Activated CD8-positive, alpha-beta memory T cell treated with anti-CD3 and anti-CD28 coated beads, Interleukin-2, amount 50 U/mL, for 1 hour (primary cell): ENCODE results near the gene ATP8B2.
"Not testable (repeated sequence)": the region's sequence is repeated elsewhere in the genome, so short reads cannot be mapped to it uniquely, and the experiment has no call there.

Experiments used
- DNase-seq: peaks from one replicate; pipeline ENCODE4 v3.0.0-alpha.2; 2020; ENCODE audit errors: extremely low read depth

The ATP8B2 gene, protein sequence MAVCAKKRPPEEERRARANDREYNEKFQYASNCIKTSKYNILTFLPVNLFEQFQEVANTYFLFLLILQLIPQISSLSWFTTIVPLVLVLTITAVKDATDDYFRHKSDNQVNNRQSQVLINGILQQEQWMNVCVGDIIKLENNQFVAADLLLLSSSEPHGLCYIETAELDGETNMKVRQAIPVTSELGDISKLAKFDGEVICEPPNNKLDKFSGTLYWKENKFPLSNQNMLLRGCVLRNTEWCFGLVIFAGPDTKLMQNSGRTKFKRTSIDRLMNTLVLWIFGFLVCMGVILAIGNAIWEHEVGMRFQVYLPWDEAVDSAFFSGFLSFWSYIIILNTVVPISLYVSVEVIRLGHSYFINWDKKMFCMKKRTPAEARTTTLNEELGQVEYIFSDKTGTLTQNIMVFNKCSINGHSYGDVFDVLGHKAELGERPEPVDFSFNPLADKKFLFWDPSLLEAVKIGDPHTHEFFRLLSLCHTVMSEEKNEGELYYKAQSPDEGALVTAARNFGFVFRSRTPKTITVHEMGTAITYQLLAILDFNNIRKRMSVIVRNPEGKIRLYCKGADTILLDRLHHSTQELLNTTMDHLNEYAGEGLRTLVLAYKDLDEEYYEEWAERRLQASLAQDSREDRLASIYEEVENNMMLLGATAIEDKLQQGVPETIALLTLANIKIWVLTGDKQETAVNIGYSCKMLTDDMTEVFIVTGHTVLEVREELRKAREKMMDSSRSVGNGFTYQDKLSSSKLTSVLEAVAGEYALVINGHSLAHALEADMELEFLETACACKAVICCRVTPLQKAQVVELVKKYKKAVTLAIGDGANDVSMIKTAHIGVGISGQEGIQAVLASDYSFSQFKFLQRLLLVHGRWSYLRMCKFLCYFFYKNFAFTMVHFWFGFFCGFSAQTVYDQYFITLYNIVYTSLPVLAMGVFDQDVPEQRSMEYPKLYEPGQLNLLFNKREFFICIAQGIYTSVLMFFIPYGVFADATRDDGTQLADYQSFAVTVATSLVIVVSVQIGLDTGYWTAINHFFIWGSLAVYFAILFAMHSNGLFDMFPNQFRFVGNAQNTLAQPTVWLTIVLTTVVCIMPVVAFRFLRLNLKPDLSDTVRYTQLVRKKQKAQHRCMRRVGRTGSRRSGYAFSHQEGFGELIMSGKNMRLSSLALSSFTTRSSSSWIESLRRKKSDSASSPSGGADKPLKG

DNA sequence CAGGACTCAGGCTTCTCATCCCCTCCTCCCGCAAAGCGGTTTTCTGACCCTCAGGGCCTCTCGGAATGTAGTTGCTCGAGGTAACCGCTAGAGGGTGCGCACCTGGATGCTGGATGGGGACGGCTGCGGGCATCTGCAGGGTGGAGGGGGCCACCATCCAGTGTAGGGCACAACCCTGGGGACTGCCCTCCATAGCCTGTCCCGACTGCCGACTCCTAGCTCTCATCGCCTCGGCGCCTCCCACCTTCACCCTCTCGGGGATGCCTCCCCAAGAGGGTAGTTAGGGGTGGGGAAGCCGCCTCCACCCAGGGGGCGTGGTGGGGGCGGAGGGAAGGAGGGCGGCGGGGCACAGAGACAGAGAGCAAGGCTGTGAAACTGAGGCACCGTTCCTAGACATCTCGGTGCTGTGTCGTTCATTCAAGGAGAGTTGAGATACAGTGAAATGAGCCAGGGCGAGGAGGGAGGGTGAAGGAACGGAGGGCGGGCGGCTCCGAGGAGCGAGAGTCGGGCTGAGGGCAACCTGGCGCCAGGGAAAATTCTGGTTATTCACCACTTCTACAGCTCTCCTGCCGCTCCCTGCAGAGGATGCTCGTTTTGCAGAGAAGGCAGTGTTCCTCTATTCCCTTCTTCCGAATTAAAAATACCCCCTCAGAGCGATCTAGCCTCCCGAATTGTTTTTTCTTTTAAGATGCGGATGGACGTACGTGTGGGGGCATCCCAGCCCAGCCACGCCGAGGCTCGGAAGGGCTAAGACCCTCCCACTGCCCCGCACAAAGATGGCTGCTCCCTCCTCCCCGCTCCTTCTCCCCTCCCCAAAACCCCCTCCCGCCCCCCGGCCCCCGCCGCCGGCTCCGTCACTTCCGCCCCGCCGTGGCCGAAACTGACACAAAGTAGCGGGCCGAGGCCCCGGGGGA lies at the start of gene ATP8B2:
Gene ATP8B2, plus strand, starts transcription at position 857 of the 914 bp plus-strand sequence. CDS start 2,617 bp downstream, outside the sequence.
- DNase-seq = peak; percentile 57

DNA sequence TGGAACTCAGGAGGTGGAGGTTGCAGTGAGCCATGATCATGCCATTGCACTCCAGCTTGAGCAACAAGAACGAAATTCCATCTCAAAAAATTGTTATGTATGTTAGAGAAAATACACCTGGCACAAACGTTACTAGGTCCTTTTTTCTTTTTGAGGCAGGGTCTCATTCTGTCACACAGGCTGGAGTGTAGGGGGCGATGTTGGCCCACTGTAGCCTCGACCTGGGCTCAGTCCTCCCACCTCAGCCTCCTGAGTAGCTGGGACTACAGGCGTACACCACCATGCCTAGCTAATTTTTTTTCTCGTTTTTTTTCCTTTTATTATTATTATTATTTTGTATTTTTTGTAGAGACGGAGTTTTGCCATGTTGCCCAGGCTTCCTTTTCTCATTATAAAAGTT lies 48.5 kb upstream of the ATP8B2 start:
- DNase-seq = no peak

DNA sequence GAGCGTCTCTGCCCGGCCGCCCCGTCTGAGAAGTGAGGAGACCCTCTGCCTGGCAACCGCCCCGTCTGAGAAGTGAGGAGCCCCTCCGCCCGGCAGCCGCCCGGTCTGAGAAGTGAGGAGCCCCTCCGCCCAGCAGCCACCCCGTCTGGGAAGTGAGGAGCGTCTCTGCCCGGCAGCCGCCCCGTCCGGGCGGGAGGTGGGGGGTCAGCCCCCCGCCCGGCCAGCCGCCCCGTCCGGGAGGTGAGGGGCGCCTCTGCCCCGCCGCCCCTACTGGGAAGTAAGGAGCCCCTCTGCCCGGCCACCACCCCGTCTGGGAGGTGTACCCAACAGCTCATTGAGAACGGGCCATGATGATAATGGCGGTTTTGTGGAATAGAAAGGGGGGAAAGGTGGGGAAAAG lies 37.7 kb upstream of the ATP8B2 start:
- not testable (repeated sequence) for DNase-seq

DNA sequence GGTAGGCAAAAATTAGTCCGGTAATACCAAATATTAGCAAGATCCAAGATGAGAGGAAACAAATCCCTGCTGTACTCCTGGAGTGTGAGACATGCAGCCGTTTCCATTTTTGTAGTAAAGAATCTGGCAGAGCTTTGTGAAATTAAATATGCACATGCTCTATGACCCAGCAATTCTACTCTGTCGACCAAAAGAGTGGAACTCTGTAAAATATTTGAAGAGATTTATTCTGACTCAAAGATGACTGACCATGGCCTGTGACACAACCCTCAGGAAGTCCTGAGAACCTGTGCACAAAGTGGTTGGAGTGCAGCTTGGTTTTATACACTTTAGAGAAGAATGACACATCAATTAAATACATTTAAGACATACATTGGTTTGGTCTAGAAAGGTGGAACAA lies 36.7 kb upstream of the ATP8B2 start:
- DNase-seq = no peak

DNA sequence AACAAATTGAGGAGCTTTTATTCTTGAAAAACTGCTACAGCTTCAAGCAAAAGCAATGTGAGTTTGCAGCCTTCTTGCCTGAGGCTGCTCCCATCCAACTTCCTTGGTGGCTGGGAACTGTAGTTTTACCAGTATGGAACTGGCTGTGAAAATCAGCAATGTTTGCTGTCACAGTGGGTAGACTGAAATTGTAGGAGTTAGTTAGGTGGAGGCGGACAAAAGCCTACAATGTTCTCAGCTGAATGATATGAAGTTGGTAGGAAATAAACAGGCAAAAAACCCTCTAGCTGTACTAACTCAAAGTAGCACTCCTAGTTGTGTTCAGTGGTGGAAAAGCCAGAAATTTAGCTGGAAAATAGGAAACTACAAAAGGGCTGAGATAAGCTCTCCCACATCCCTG lies 34.4 kb upstream of the ATP8B2 start:
- DNase-seq = no peak

DNA sequence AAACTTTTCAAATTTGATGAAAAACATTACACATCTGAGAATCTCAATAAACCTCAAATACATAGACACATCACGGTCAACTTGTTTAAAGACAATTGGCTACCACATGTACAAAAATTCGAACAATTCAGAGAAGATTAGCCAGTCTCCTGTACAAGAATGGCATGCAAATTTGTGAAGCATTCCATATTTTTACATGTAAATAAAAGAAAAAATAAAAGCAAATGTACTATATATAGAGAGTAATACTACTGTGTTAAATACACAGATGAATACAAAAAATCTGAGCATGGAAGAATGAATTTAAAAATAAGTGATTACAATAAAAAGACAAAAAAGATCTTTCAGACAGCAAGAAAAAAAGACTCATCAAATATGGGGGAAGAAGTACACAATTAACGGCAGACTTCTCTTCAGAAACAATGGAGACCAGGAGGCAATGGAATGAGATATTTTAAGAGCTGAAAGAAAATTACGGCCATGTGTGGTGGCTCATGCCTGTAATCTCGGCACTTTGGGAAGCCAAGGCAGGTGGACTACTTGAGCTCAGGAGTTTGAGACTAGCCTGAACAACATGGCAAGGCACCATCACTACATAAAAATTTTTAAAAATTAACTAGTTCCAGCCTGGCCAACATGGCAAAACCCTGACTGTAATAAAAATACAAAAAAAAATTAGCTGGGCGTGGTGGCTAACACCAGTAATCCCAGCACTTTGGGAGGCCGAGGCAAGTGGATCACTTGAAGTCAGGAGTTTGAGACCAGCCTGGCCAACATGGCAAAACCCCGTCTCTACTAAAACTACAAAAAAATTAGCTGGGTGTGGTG lies 29.7 kb upstream of the ATP8B2 start:
- no peak for DNase-seq

DNA sequence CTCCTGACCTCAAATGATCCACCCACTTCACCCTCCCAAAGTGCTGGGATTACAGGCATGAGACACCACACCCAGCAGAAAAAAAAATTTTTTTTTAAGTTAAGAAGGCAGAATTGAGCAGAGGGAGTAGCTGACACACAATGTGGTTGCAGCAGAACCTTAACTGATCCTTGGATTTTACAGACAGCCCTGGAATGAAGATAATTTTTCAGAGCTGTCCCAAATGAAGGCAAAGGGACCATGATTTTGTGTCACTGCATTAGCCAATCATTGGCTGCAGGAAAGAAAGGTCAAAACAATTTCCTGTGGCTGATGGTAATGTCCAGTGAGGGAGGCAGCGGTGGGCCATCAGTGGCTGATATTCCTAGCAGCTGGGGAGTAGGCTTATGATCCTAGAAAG lies 23.7 kb upstream of the ATP8B2 start:
- no peak for DNase-seq

DNA sequence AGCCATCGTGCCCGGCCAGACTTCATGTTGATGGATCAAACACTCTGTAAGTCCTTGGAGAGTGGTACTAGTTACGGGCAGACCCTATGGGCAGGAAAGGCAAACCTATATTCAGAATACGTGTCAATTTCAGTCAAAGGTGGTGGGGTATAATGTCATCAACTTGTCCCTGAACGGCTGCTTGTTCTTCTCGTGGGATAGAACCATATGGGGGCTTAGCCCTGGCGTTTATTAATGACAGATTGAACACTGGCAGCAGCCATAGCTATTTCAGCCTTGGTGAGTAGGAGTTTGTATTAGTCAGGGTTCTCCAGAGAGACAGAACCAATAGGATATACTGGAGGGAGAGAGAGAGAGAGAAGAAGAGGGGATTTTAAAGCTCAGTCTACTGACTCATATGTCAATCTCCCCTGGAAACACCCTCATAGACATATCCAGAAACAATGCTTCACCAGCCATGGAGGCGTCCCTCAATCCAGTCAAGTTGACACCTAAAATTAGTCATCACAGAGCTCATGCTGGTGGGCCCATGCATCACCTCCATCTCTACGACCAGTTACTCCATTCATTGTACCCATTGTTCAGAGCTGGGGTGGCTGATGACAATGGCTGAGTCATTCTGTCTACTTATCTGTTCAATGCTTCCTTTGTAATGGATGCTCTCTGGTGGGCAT lies 20.5 kb upstream of the ATP8B2 start:
- no peak for DNase-seq

DNA sequence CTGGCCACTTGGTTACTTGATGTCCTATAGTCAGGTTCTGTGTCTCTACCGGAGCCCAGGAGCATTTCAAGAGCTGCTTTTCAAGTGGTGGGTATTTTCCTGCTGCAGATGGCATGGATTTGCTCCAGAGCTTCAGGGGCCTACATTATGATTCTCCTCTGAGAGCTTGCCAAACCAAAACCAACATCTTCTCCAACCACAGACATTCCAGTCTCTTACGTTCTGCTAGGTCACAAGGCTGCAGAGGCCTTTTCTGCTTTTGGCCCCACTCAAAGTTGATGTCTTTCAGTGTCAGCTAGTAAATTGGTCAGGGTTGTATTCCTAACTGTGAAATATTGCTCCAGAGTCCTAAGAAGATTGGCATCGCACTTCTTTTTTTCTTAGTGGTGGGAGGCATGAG lies 19.2 kb upstream of the ATP8B2 start:
- no peak for DNase-seq

DNA sequence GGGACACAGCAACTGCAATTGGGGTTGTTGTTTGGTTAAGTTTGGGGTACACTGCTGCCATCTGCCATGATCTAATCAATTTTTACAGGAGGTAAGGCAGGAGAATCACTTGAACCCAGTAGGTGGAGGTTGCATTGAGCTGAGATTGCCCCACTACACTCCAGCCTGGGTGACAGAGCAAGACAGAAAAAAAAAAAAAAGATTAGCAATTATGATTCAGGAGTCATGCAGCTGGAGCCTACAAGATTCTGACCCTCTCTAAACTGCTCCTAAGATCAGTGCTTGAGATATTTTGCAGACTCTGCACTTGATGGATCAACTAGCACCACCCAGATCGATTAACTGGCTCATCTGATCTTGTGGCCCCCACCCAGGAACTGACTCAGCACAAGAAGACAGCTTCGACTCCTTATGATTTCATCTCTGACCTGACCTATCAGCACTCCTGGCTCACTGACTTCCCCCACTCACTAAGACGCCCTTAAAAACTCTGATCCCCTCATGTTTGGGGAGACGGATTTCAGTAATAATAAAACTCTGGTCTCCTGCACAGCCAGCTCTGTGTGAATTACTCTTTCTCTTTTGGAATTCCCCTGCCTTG lies 17.6 kb upstream of the ATP8B2 start:
- not testable (repeated sequence) for DNase-seq

DNA sequence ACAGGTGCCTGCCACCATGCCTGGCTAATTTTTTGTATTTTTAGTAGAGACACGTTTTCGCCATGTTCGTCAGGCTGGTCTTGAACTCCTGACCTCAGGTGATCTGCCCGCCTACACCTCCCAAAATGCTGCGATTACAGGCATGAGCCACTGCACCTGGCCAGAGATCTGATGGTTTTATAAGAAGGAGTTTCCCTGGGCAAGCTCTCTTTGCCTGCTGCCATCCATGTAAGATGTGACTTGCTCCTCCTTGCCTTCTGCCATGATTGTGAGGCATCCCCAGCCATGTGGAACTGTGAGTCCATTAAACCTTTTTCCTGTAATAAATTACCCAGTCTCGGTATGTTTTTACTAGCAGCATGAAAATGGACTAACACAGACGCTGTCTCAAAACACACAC lies 16.2 kb upstream of the ATP8B2 start:
- not testable (repeated sequence) for DNase-seq

DNA sequence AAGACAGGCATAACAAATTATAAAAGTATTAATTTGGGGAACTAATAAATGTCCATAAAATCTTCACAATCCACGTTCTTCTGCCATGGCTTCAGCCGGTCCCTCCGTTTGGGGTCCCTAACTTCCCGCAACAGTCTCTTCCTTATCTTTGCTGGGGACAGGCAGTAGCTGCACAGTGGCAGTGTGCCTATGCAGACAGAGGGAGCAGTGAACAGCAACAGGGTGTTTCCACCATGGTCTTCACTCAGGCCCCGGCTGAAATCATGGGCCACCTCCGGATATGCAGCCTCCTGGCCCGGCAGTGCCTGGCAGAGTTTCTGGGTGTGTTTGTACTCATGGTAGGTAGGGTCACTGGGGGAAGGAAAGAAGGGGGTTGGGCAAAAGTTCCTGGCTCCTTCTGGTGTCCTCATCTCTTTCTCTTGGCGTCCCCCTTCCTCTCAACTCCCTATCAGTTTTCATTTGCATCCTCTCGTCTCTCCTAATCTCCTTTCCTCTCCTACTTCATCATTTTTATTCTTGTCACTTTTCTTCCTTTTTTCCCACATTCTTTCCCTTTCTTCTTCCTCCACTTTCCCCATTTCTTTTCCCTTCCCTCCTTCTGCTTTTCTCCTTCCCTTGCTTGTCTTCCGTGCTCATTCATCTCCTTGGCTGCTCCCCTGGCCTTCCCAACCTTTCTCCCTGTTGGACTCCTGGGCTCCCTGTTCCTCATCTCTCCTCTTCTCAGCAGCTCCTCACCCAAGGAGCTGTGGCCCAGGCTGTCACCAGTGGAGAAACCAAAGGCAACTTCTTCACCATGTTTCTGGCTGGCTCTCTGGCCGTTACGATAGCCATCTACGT lies 12.9 kb upstream of the ATP8B2 start:
- DNase-seq = not testable (repeated sequence)

DNA sequence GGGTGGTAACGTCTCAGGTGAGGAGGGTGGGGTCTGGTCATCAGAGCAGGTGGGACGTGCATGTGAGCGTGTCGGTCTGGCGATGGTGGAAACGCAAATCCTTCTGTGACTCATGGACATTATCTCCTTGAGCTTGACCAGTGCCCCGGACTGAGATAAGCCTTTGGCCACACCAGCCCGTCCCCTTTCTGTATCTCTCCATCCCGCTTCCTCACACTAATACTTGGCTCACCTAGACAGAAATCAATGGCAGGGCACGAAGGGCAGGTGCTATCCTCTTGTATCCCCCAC lies 12.3 kb upstream of the ATP8B2 start:
- DNase-seq = no peak

DNA sequence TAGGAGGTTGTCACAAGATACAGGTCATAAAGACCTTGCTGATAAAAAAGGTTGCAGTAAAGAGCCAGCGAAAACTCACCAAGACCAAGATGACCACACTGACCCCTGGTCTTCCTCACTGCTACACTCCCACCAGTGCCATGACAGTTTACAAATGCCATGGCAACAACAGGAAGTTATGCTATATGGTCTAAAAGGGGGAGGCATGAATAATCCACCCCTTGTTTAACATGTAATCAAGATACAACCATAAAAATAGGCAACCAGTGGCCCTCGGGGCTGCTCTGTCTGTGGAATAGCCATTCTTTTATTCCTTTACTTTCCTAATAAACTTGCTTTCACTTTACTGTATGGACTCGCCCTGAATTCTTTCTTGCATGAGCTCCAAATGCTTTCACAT lies 11.1 kb upstream of the ATP8B2 start:
- DNase-seq = not testable (repeated sequence)

DNA sequence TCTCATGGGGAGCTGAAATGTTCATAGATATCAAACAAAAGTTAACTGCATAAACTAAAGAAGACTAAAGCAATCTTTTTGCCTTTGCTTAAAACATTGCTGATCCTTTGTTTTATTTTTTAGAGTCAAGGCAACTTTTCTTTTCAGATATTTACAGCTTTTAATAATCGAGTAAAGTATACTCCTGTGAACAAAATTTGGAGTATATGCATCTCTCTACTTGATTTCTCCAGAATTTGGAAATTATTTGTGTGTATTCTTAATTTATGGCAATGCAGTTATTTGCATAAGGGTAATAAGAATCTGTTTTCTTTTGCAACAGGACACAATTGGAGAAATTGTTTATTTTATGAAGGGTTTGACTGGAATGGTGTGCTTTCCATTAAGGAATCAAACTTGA lies 8.6 kb upstream of the ATP8B2 start:
- no peak for DNase-seq

DNA sequence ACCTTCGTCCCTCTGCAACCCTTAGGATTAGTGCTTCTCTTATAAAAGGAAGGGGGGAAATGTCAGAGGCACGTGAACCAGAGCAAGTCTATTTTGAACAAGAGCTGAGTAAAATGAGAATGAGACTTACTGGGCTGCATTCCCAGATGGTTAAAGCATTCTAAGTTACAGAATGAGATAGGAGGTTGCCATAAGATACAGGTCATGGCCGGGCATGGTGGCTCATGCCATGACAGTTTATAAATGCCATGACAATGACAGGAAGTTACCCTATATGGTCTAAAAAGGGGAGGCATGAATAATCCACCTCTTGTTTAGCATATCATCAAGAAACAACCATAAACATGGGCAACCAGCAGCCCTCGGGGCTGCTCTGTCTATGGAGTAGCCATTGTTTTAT lies 6.9 kb upstream of the ATP8B2 start:
- no peak for DNase-seq

DNA sequence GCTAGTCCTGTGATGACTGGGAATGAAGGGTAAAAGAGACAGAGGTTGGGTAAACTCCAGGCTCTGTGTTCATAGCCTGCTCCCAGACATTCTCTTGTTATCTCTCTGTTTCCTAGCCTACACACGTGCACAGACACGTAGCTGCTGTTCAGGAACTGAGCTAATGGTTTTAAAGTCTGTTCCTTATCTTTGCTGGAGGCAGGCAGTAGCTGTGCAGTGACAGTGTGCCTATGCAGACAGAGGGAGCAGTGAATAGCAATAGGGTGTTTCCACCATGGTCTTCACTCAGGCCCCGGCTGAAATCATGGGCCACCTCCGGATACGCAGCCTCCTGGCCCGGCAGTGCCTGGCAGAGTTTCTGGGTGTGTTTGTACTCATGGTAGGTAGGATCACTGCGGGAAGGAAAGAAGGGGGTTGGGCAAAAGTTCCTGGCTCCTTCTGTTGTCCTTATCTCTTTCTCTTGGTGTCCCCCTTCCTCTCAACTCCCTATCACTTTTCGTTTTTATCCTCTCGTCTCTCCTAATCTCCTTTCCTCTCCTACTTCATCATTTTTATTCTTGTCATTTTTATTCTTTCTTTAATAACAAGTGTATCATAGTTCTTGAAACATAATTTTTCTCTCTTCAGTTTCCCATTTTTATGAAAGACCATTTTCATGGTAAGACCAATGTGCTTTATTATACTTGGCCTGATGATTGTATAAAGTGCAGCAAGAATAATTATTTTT lies 4.3 kb upstream of the ATP8B2 start, which contains the start of gene AQP10:
Gene AQP10, plus strand, starts transcription at position 212 of the 727 bp plus-strand sequence. Its CDS starts 63 bp downstream, at position 275.
- DNase-seq = no peak

DNA sequence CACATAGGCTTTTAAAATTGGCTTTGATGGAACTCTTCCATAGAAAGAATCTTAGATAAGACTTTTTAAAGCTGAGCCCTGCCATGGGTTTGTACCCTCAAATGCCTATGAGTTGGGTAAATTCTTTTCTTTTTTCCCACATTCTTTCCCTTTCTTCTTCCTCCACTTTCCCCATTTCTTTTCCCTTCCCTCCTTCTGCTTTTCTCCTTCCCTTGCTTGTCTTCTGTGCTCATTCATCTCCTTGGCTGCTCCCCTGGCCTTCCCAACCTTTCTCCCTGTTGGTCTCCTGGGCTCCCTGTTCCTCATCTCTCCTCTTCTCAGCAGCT lies 3.8 kb upstream of the ATP8B2 start:
- not testable (repeated sequence) for DNase-seq
